WTC11 (cell line): ENCODE data around the gene CRELD1. TPM values are rescaled to one million over a fixed set of nuclear protein-coding genes. Genes with fewer than 3 reads are reported as not detected.
A peak's percentile ranks its signal among the peaks of the same experiment; 100 is the strongest.
"Not testable (repeated sequence)": the region's sequence is repeated elsewhere in the genome, so short reads cannot be mapped to it uniquely, and the experiment has no call there.

ENCODE experiments used
- ATAC-seq: fragments of 200-7000 bp; cut with Tn5 transposase; 2 replicates; pipeline ENCODE4 v1.10.0; 2021; ENCODE audit warnings: mild to moderate bottlenecking, moderate library complexity
- CTCF ChIA-PET: fragments of 300-600 bp; sonication (Branson Sonifier 250); formaldehyde crosslinking; loops from one replicate; lab custom pipeline; 2021; ENCODE audit warnings: antibody characterized with exemption; lab: Charles Lee
- POLR2A ChIA-PET: fragments of 350-600 bp; sonication (Branson Sonifier 250); formaldehyde crosslinking; loops from one replicate; lab custom pipeline; 2021; ENCODE audit warnings: antibody characterized with exemption; lab: Charles Lee
- DNase-seq: peaks from one replicate; pipeline ENCODE4 v3.0.0; 2021; ENCODE audit warnings: low spot score
- H3K27ac Mint-ChIP-seq: 2 replicates; pipeline ENCODE4 v1.8.0; 2021; ENCODE audit warnings: mixed read lengths
- H3K27me3 Mint-ChIP-seq: 2 replicates; pipeline ENCODE4 v1.8.0; 2021; ENCODE audit warnings: low read depth, mild to moderate bottlenecking, moderate library complexity, mixed read lengths
- H3K36me3 Mint-ChIP-seq: 2 replicates; pipeline ENCODE4 v1.8.0; 2021; ENCODE audit warnings: mixed read lengths
- H3K4me1 Mint-ChIP-seq: 2 replicates; pipeline ENCODE4 v1.8.0; 2022; ENCODE audit warnings: mixed read lengths
- H3K4me3 Mint-ChIP-seq: 2 replicates; pipeline ENCODE4 v1.8.0; 2021; ENCODE audit warnings: mild to moderate bottlenecking, moderate library complexity, mixed read lengths
- H3K9me3 Mint-ChIP-seq: 2 replicates; pipeline ENCODE4 v1.8.0; 2021; ENCODE audit warnings: mixed read lengths
- ATF1 ChIP-seq: sonication (generic); formaldehyde crosslinking; IDR thresholded peaks from 2 replicates; pipeline ENCODE4 v1.8.1; 2023; ENCODE audit warnings: mild to moderate bottlenecking, moderate library complexity, missing genetic modification reagents
- CTCF ChIP-seq: fragments of 200-600 bp; IDR thresholded peaks from 2 replicates; pipeline ENCODE4 v1.8.0; 2022; ENCODE audit warnings: antibody characterized with exemption
- E2F1 ChIP-seq: sonication (generic); formaldehyde crosslinking; IDR thresholded peaks from 2 replicates; pipeline ENCODE4 v1.8.0; 2022; ENCODE audit warnings: mild to moderate bottlenecking, missing genetic modification reagents
- ETV6 ChIP-seq: sonication (generic); formaldehyde crosslinking; IDR thresholded peaks from 2 replicates; pipeline ENCODE4 v1.8.1; 2022; ENCODE audit warnings: mild to moderate bottlenecking, missing genetic modification reagents
- GABPB1 ChIP-seq: sonication (generic); formaldehyde crosslinking; IDR thresholded peaks from 2 replicates; pipeline ENCODE4 v1.8.1; 2023; ENCODE audit warnings: mild to moderate bottlenecking, missing genetic modification reagents
- JAZF1 ChIP-seq: fragments of 250-450 bp; sonication (Bioruptor Pico); IDR thresholded peaks from 2 replicates; pipeline ENCODE4 v1.9.0; 2021; ENCODE audit warnings: moderate library complexity, mild to moderate bottlenecking, inconsistent platforms
- JUN ChIP-seq: sonication (generic); formaldehyde crosslinking; IDR thresholded peaks from 2 replicates; pipeline ENCODE4 v1.8.0; 2023; ENCODE audit warnings: mild to moderate bottlenecking, missing genetic modification reagents
- KAT7 ChIP-seq: sonication (generic); formaldehyde crosslinking; IDR thresholded peaks from 2 replicates; pipeline ENCODE4 v1.8.1; 2023; ENCODE audit warnings: missing genetic modification reagents, mild to moderate bottlenecking, borderline replicate concordance
- MXD4 ChIP-seq: fragments of 250-450 bp; sonication (Bioruptor Pico); IDR thresholded peaks from 2 replicates; pipeline ENCODE4 v1.8.0; 2021; ENCODE audit warnings: mild to moderate bottlenecking, moderate library complexity, borderline replicate concordance
- MYBL2 ChIP-seq: sonication (generic); formaldehyde crosslinking; IDR thresholded peaks from 2 replicates; pipeline ENCODE4 v1.8.1; 2023; ENCODE audit warnings: mild to moderate bottlenecking, moderate library complexity, missing genetic modification reagents
- PREB ChIP-seq: sonication (generic); formaldehyde crosslinking; IDR thresholded peaks from 2 replicates; pipeline ENCODE4 v1.8.1; 2022; ENCODE audit warnings: mild to moderate bottlenecking, missing genetic modification reagents, moderate library complexity, borderline replicate concordance
- PRRX2 ChIP-seq: fragments of 250-450 bp; sonication (Bioruptor Pico); IDR thresholded peaks from 2 replicates; pipeline ENCODE4 v1.8.0; 2021; ENCODE audit warnings: mild to moderate bottlenecking
- RELA ChIP-seq: sonication (generic); formaldehyde crosslinking; IDR thresholded peaks from 2 replicates; pipeline ENCODE4 v1.8.1; 2022; ENCODE audit warnings: missing genetic modification reagents, mild to moderate bottlenecking, borderline replicate concordance
- SOX15 ChIP-seq: fragments of 250-450 bp; sonication (Bioruptor Pico); IDR thresholded peaks from 2 replicates; pipeline ENCODE4 v1.9.0; 2021; ENCODE audit warnings: mild to moderate bottlenecking
- STAT6 ChIP-seq: sonication (generic); formaldehyde crosslinking; conservative IDR thresholded peaks from 2 replicates; pipeline ENCODE4 v1.8.1; 2023; ENCODE audit warnings: mild to moderate bottlenecking, low read depth, missing genetic modification reagents, moderate library complexity
- USF1 ChIP-seq: sonication (generic); formaldehyde crosslinking; IDR thresholded peaks from 2 replicates; pipeline ENCODE4 v1.8.0; 2022; ENCODE audit warnings: mild to moderate bottlenecking, missing genetic modification reagents
- USF2 ChIP-seq: sonication (generic); formaldehyde crosslinking; IDR thresholded peaks from 2 replicates; pipeline ENCODE4 v1.8.1; 2023; ENCODE audit warnings: mild to moderate bottlenecking, missing genetic modification reagents, moderate library complexity
- ZBTB21 ChIP-seq: sonication (generic); formaldehyde crosslinking; IDR thresholded peaks from 2 replicates; pipeline ENCODE4 v1.8.1; 2023; ENCODE audit warnings: mild to moderate bottlenecking, missing genetic modification reagents, borderline replicate concordance
- ZMAT4 ChIP-seq: fragments of 250-450 bp; sonication (Bioruptor Pico); IDR thresholded peaks from 2 replicates; pipeline ENCODE4 v1.9.0; 2021; ENCODE audit warnings: mild to moderate bottlenecking
- ZNF232 ChIP-seq: sonication (generic); formaldehyde crosslinking; IDR thresholded peaks from 2 replicates; pipeline ENCODE4 v1.8.0; 2022; ENCODE audit warnings: mild to moderate bottlenecking, missing genetic modification reagents
- ZNF263 ChIP-seq: sonication (generic); formaldehyde crosslinking; IDR thresholded peaks from 2 replicates; pipeline ENCODE4 v1.8.1; 2022; ENCODE audit warnings: low read depth, mild to moderate bottlenecking, moderate library complexity, missing genetic modification reagents
- ZNF317 ChIP-seq: sonication (generic); formaldehyde crosslinking; IDR thresholded peaks from 2 replicates; pipeline ENCODE4 v1.8.1; 2023; ENCODE audit warnings: low read depth, mild to moderate bottlenecking, moderate library complexity, missing genetic modification reagents, borderline replicate concordance
- ZNF423 ChIP-seq: fragments of 250-450 bp; sonication (Bioruptor Pico); IDR thresholded peaks from 2 replicates; pipeline ENCODE4 v2.1.2; 2022; ENCODE audit warnings: mild to moderate bottlenecking, moderate library complexity
- total RNA-seq: library from RNA; stranded (reverse); gene quantifications from 3 replicates; pipeline ENCODE4 v1.2.3, GENCODE V29; 2021

The CRELD1 gene
- total RNA-seq, 1 experiment from 2014 or later = 18.8 TPM

- TF ChIP-seq JUN (CRISPR knock-in tag) (no peak), ZNF423 (CRISPR knock-in tag) (no peak), PREB (CRISPR knock-in tag) (no peak)
Observed at GRCh38 chr3:9899289-9899791, 34.3 kb upstream of the CRELD1 start (continued).

GRCh38 chr3:9900965-9901415 is 32.6 kb upstream of the CRELD1 start:
- not testable (repeated sequence) for H3K4me3 Mint-ChIP-seq, H3K27ac Mint-ChIP-seq, H3K36me3 Mint-ChIP-seq, ATAC-seq, DNase-seq, H3K27me3 Mint-ChIP-seq, H3K9me3 Mint-ChIP-seq
- POLR2A ChIA-PET = interaction anchor here (0.6 to 1.0 kb wide), 2 partner anchors 13 to 201 kb away, joined by 3 read pairs; no protein-coding TSS in a partner anchor
- TF ChIP-seq GABPB1 (CRISPR knock-in tag) = peak; percentile 84
- peaks cover 19% of the 10 kb centered on the region for H3K4me1 Mint-ChIP-seq
- CTCF ChIA-PET = interaction anchor here (0.6 to 1.4 kb wide), 3 partner anchors 46 to 326 kb away, joined by 3 to 11 read pairs (median 4); no protein-coding TSS in a partner anchor

GRCh38 chr3:9901967-9902366 is 31.7 kb upstream of the CRELD1 start:
- Mint-ChIP-seq H3K36me3 (no peaks in the 10 kb centered on the region), H3K27ac (no peak overlapping the region), H3K9me3 (no peaks in the 10 kb centered on the region), H3K27me3 (no peaks in the 10 kb centered on the region; the same call in 1 of the 2 replicates), H3K4me1 (peaks cover 19% of the 10 kb centered on the region), H3K4me3 (no peak overlapping the region)
- CTCF ChIA-PET = interaction anchor here (1.4 to 2.0 kb wide), 3 partner anchors 10 to 45 kb away, joined by 4 to 13 read pairs (median 6); no protein-coding TSS in a partner anchor
- ATAC-seq = no peak
- DNase-seq = no peak
- TF ChIP-seq ZNF232 (CRISPR knock-in tag) = no peak
- TF ChIP-seq ATF1 (CRISPR knock-in tag) = no peak
- no peak for TF ChIP-seq ETV6 (CRISPR knock-in tag)
- no peak for TF ChIP-seq SOX15 (CRISPR knock-in tag)
- no peak for TF ChIP-seq MYBL2 (CRISPR knock-in tag)
- TF ChIP-seq CTCF = no peak
- no peak for TF ChIP-seq ZBTB21 (CRISPR knock-in tag)
- TF ChIP-seq E2F1 (CRISPR knock-in tag) = no peak
- TF ChIP-seq JUN (CRISPR knock-in tag) = no peak
- TF ChIP-seq STAT6 (CRISPR knock-in tag) = no peak
- no peak for TF ChIP-seq JAZF1 (CRISPR knock-in tag)
- TF ChIP-seq ZNF317 (CRISPR knock-in tag) = no peak
- no peak for TF ChIP-seq RELA (CRISPR knock-in tag)
- TF ChIP-seq MXD4 (CRISPR knock-in tag) = no peak
- TF ChIP-seq PRRX2 = no peak
- no peak for TF ChIP-seq USF1 (CRISPR knock-in tag)
- no peak for TF ChIP-seq ZMAT4 (CRISPR knock-in tag)
- no peak for TF ChIP-seq ZNF263
- no peak for TF ChIP-seq USF2 (CRISPR knock-in tag)
- TF ChIP-seq KAT7 (CRISPR knock-in tag) = no peak
- POLR2A ChIA-PET = interaction anchor here (1.0 to 1.6 kb wide), 3 partner anchors 12 to 31 kb away, joined by 3 to 6 read pairs (median 6); partner anchors contain the start of gene CRELD1
